OCI-LY1 (cell line): ENCODE measurements around the gene FNDC8.
A peak's percentile ranks its signal among the peaks of the same experiment; 100 is the strongest.

ENCODE experiments used
- H2AFZ ChIP-seq: fragments of 200-600 bp; sonication (generic), shearing (Covaris generic); 2 replicates; pipeline ENCODE4 v1.6.0; 2014; ENCODE audit warnings: antibody characterized with exemption, mild to moderate bottlenecking, low read length
- H3F3A ChIP-seq: fragments of 200-600 bp; sonication (generic), shearing (Covaris generic); 2 replicates; pipeline ENCODE4 v1.6.0; 2014; ENCODE audit warnings: mild to moderate bottlenecking, antibody characterized with exemption, low read length, moderate library complexity; ENCODE audit not compliant: insufficient read depth
- H3K27ac ChIP-seq: fragments of 200-600 bp; sonication (generic); 2 replicates; pipeline ENCODE4 v1.5.1; 2014; ENCODE audit warnings: low read length, mixed run types, mild to moderate bottlenecking, low read depth; ENCODE audit not compliant: poor library complexity, severe bottlenecking
- H3K27me3 ChIP-seq: fragments of 200-600 bp; sonication (generic); 2 replicates; pipeline ENCODE4 v1.6.0; 2014; ENCODE audit warnings: antibody characterized with exemption, mild to moderate bottlenecking, low read length, moderate library complexity; ENCODE audit not compliant: insufficient read depth
- H3K36me3 ChIP-seq: fragments of 200-600 bp; sonication (generic); 2 replicates; pipeline ENCODE4 v1.6.1; 2014; ENCODE audit warnings: mild to moderate bottlenecking, antibody characterized with exemption, low read length, moderate library complexity, mixed read lengths; ENCODE audit not compliant: insufficient read depth
- H3K4me1 ChIP-seq: fragments of 200-600 bp; sonication (generic); 2 replicates; pipeline ENCODE4 v1.5.1; 2014; ENCODE audit warnings: mild to moderate bottlenecking, low read length, moderate library complexity; ENCODE audit not compliant: insufficient read depth, severe bottlenecking
- H3K4me2 ChIP-seq: fragments of 200-600 bp; sonication (generic), shearing (Covaris generic); 2 replicates; pipeline ENCODE4 v1.6.1; 2014; ENCODE audit warnings: low read length
- H3K4me3 ChIP-seq: fragments of 200-600 bp; sonication (generic); 2 replicates; pipeline ENCODE4 v1.5.1; 2014; ENCODE audit warnings: low read length, low read depth, mild to moderate bottlenecking, mixed read lengths; ENCODE audit not compliant: poor library complexity, severe bottlenecking
- H3K79me2 ChIP-seq: fragments of 200-600 bp; shearing (Covaris generic); 2 replicates; pipeline ENCODE4 v1.6.1; 2016; ENCODE audit warnings: mixed run types, low read length, mixed read lengths; ENCODE audit not compliant: insufficient read depth
- H3K9ac ChIP-seq: fragments of 200-600 bp; sonication (generic), shearing (Covaris generic); 2 replicates; pipeline ENCODE4 v1.6.1; 2014; ENCODE audit warnings: mild to moderate bottlenecking, low read length, mixed read lengths
- H3K9me2 ChIP-seq: fragments of 200-600 bp; sonication (generic), shearing (Covaris generic); 2 replicates; pipeline ENCODE4 v1.6.1; 2014; ENCODE audit warnings: low read depth, mild to moderate bottlenecking, low read length, mixed read lengths
- H3K9me3 ChIP-seq: fragments of 200-600 bp; shearing (Covaris generic); 2 replicates; pipeline ENCODE4 v1.6.1; 2014; ENCODE audit warnings: low read length, mixed read lengths
- H4K20me1 ChIP-seq: fragments of 200-600 bp; sonication (generic), shearing (Covaris generic); 2 replicates; pipeline ENCODE4 v1.6.0; 2016; ENCODE audit warnings: mild to moderate bottlenecking, low read length; ENCODE audit not compliant: insufficient read depth
- EZH2 ChIP-seq: fragments of 200-600 bp; sonication (generic), shearing (Covaris generic); IDR thresholded peaks from 2 replicates; pipeline ENCODE4 v1.8.0; 2017; ENCODE audit warnings: borderline replicate concordance, mixed run types, mild to moderate bottlenecking, antibody characterized with exemption, low read length, moderate library complexity, mixed read lengths
- TF ChIP-seq, protein P1 (sequence below): fragments of 200-600 bp; sonication (generic), shearing (Covaris generic); IDR thresholded peaks from 2 replicates; pipeline ENCODE4 v1.5.1; 2017; ENCODE audit warnings: mild to moderate bottlenecking, antibody characterized with exemption, low read length, moderate library complexity, mixed read lengths

Gene FNDC8

DNA sequence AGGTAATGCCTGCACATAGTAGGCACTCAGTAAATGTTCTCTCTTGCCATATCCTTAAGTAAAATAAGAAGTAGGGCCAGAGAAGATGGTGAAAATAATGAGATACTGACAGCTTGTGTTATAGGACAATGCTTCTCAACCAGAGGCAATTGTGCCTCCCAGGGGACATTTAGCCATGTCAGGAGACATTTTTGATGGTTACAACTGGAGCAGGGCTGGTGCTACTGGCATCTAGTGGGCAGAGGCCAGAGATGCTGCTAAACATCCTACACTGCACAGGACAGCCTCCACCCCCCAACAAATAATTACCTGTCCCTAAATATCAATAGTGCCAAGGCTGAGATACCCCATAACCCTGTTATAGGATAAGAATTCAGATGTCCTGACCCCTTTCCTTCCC is 3.4 kb upstream of the FNDC8 start:
- H3K36me3 ChIP-seq, result no peaks in the 10 kb centered on the region
- no peaks in the 10 kb centered on the region for H3K79me2 ChIP-seq
- TF ChIP-seq EZH2, result no peak
- TF ChIP-seq, protein P1, sequence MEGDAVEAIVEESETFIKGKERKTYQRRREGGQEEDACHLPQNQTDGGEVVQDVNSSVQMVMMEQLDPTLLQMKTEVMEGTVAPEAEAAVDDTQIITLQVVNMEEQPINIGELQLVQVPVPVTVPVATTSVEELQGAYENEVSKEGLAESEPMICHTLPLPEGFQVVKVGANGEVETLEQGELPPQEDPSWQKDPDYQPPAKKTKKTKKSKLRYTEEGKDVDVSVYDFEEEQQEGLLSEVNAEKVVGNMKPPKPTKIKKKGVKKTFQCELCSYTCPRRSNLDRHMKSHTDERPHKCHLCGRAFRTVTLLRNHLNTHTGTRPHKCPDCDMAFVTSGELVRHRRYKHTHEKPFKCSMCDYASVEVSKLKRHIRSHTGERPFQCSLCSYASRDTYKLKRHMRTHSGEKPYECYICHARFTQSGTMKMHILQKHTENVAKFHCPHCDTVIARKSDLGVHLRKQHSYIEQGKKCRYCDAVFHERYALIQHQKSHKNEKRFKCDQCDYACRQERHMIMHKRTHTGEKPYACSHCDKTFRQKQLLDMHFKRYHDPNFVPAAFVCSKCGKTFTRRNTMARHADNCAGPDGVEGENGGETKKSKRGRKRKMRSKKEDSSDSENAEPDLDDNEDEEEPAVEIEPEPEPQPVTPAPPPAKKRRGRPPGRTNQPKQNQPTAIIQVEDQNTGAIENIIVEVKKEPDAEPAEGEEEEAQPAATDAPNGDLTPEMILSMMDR, result peak; percentile 49
- H3K4me3 ChIP-seq, result peak overlapping the region; percentile 85
- no peaks in the 10 kb centered on the region for H4K20me1 ChIP-seq
- H3K9me3 ChIP-seq, result no peaks in the 10 kb centered on the region
- H2AFZ ChIP-seq, result no peak overlapping the region
- no peak overlapping the region for H3K27ac ChIP-seq
- no peaks in the 10 kb centered on the region for H3F3A ChIP-seq
- H3K9me2 ChIP-seq, result no peaks in the 10 kb centered on the region
- peak overlapping the region; percentile 85; the same call in 1 of the 2 replicates for H3K9ac ChIP-seq
- 0 out of 2 replicates have a peak, but pooled peaks cover 4% of the 10 kb centered on the region for H3K27me3 ChIP-seq
- peaks cover 11% of the 10 kb centered on the region for H3K4me1 ChIP-seq
- H3K4me2 ChIP-seq, result peak overlapping the region; percentile 79

DNA sequence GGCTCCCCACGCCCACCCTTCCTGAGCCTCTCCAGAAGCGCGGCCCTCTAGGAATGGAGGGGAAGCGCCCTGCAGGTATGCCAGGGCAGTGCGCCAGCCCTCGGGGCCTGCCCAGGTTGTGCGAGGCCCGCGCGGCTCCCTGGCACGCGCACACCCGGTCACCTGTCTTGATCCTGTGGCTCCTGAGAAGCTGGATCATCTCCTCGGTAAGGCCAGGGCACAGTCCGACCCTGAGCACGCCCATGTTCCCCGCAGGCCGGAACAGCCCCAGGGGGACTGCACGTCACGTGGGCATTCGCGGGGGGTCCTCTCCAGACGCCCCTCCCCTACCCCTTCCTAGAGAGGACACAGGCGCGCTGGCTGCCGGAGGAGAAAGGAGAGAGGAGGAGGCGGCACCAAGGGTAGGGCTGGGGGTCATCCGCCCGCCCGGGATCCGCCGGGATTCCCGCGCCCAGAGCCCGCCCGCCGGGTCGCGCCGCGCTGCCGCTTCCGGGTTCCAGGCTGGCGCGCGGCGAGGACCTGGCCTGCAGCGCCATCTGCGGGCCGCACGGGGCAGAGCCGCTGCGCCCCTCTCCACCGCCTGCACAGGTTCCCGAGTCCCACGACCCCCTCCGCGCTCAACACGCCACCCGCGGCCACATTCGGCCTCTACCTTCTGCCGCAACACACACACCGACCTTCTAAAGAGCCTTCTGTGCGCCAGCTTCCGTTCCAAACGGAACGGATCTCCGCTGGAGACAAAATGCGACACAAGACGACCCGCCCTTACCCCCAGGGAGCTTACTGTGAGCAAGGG is 1.8 kb upstream of the FNDC8 start, which contains the start of gene RAD51D:
TSS of gene RAD51D (minus strand) at position 491 of the 796 bp plus-strand sequence. CDS start at position 244, 247 bp downstream.
- Histone ChIP-seq H3K36me3 (no peaks in the 10 kb centered on the region), H3K79me2 (no peaks in the 10 kb centered on the region), H3K27me3 (0 out of 2 replicates have a peak, but pooled peaks cover 4% of the 10 kb centered on the region), H3K4me1 (peaks cover 11% of the 10 kb centered on the region), H3K4me3 (peak within 1 kb of the TSS; percentile 85), H3K4me2 (peak within 1 kb of the TSS; percentile 79), H3K27ac (peak within 1 kb of the TSS; percentile 39), H3K9ac (peak within 1 kb of the TSS; percentile 85), H2AFZ (peak within 1 kb of the TSS; percentile 11; the same call in 1 of the 2 replicates), H3K9me2 (no peaks in the 10 kb centered on the region), H3F3A (no peaks in the 10 kb centered on the region), H4K20me1 (no peaks in the 10 kb centered on the region), H3K9me3 (no peaks in the 10 kb centered on the region)
- TF ChIP-seq EZH2, result no peak
- TF ChIP-seq, protein P1, result peak; percentile 93

DNA sequence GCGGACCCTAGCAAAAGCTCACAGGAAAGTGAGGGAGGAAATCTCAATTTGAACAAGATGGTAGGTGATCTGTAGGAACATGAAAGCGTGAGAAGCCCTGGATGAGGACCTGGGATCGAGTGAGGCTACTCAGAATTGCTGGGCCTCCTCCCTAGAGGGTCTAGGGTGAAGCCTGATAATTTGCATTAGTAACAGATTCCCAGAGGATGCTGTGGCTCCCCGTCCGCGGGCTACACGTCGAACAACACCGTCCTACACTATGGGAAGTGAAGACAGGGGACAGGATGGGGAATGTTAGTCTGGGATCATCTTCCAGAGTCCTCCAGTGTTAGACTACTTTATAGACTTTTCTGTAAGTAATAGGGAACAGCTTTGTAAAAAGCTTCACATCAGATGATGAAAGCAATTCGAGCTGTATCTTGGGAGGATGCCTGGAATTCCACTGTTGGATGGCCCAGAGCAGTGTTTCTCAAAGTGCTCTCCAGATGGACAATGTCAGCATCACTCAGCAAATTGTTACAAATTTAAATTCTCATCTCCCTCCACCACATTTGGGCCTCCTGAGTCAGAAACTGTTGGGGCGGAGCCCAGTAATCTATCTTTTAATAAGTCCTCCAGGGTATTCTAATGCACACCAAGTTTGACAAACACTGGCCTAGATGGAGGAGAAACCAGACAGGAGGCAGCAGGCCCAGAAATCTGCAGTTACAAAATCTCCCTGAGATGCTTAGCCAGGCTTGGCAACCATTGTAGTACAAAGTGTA is 6.5 kb downstream of the FNDC8 start:
- no peaks in the 10 kb centered on the region for H3K27me3 ChIP-seq
- no peaks in the 10 kb centered on the region for H3K9me3 ChIP-seq
- H3K9me2 ChIP-seq, result no peaks in the 10 kb centered on the region
- TF ChIP-seq EZH2, result no peak
- TF ChIP-seq, protein P1, result no peak
- no peak overlapping the region for H3K9ac ChIP-seq
- H4K20me1 ChIP-seq, result no peaks in the 10 kb centered on the region
- no peak overlapping the region for H3K4me3 ChIP-seq
- H3K27ac ChIP-seq, result no peak overlapping the region
- H3K79me2 ChIP-seq, result no peaks in the 10 kb centered on the region
- no peaks in the 10 kb centered on the region for H3K4me1 ChIP-seq
- no peaks in the 10 kb centered on the region for H3F3A ChIP-seq
- H3K4me2 ChIP-seq, result no peak overlapping the region
- no peak overlapping the region for H2AFZ ChIP-seq
- peaks cover 33% of the 10 kb centered on the region for H3K36me3 ChIP-seq
